GM18517 (cell line): ENCODE results near the gene PLXNC1.

Experiments
- ATAC-seq: cut with Tn5 transposase; IDR thresholded peaks from one replicate; pipeline ENCODE4 v1.9.1; 2021; ENCODE audit warnings: mild to moderate bottlenecking, moderate library complexity; ENCODE audit not compliant: unreplicated experiment

Gene PLXNC1

DNA sequence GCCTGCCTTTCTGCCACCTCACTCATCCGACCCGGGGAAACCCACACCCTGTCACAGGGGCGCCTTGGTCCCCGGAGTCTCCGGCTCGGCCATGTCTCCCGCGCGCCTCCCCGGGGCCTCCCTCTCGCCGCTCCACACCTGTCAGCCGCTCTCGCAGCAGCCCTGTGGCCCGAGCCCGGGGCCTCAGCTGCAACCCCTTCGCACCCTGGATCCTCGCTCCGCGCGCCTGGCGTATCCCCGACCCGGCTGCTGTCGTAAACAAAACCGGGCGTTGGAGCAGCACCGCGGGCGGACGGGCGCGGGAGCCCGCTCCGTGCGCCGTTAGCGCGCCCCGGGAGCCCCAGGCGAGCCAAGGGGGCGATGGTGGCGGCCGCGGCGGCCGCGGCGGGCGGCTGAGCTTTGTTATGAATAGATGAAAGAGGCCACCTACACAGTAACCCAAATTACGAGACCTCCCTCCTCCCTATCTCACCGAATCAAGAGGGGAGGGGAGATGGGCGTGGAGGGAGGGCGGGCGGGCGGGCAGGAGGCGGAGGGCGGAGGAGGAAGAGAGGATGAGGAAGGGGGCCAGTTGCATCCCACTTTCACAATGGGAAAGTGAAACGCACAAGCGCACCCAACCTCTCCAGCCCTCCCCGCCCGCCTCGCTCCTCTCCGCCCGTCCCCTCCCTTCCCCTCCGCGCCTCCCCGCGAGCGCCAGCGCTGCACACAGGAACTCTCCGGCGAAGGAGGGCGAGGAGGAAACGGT lies at the start of gene PLXNC1:
Gene PLXNC1, plus strand, starts transcription at position 587 of the 748 bp plus-strand sequence. CDS start 395 bp downstream, outside the sequence.
- ATAC-seq: peak; percentile 37

DNA sequence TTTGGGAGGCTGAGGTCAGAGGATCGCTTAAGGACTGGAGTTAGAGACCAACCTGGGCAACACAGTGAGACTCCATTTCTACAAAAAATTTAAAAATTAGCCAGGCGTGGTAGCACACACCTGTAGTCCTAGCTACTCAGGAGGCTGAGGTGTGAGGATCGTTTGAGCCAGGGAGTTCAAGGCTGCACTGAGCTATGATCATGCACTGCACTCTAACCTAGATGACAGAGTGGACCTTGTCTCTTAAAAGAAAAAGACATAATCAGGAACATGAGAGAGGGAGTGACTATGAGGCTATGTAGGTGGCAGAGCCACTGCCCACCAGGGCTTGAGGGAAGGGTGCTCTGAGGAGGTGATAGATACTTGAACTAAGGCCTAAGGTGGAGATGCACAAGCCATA lies 49.2 kb upstream of the PLXNC1 start:
- ATAC-seq: no peak

DNA sequence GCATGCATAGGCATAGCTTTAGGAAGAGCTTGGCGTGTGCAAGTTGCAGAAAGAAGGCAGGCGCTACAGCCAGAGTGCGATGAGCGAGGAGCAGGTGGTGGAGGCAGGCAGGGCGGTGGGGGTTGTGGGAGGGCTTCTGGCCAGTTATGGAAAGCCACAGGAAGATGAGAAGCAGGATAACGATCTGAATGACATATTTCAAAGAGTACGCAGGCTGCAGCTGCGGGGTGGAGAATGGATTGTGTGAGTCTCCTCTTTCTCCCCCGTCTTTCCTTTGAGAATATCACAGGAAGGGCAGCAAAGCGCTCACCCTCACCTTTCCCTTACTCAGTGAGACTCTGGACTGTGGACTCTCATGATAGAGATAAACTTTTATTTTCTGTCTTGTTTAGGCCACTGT lies 48.7 kb upstream of the PLXNC1 start:
- no peak for ATAC-seq

DNA sequence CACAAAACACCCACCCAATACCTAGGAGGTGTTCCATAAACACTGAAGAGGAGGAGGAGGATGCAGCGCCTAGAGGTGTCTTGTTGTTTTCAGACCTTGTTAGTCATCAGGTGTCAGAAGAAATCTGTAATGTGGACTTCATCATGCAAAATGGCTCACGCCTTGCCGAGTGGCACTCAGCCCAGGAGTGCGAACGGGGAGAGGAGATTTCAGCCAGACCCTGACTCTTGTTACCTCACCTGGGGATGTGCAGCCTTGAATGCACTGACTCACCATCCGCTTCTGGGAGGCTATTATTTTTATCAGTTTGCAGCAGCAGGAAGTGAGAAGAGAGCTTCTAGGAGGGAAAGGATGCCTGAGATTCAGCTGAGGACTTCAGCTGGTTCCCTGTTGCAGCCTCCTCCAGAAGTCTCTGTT lies 48.2 kb upstream of the PLXNC1 start:
- no peak for ATAC-seq

DNA sequence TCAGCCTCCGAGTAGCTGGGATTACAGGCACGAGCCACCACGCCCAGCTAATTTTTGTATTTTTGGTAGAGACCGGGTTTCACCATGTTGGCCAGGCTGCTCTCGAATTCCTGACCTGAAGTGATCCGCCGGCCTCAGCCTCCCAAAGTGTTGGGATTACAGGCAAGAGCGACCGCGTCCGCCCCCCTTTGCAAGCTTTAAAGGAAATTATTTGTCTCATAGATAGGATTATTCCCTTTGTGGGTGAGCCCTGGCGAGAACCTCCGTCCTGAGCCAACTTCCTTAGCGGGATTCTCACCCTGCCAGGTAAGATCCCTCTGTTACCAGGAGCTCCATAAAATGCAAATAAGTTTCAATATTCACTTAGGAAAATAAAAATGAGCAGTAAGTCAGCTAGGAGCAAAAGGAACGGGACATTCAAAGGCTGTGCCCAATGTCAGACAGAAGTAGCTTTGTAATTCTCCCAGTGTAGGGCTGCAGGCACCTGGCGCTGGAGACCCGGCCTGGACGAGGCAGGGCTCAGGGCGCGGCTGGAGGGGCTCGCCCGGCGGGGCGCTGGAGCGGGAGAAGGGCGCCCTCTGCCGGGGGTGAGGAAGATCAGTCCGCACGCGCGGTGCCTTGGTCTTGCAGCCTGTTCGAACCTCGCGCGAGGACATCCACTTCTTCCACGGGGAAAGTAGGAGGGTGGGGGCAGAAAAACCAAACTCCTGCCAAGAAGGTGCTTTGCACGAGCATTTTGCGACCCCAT lies 47.2 kb upstream of the PLXNC1 start:
- ATAC-seq: no peak

DNA sequence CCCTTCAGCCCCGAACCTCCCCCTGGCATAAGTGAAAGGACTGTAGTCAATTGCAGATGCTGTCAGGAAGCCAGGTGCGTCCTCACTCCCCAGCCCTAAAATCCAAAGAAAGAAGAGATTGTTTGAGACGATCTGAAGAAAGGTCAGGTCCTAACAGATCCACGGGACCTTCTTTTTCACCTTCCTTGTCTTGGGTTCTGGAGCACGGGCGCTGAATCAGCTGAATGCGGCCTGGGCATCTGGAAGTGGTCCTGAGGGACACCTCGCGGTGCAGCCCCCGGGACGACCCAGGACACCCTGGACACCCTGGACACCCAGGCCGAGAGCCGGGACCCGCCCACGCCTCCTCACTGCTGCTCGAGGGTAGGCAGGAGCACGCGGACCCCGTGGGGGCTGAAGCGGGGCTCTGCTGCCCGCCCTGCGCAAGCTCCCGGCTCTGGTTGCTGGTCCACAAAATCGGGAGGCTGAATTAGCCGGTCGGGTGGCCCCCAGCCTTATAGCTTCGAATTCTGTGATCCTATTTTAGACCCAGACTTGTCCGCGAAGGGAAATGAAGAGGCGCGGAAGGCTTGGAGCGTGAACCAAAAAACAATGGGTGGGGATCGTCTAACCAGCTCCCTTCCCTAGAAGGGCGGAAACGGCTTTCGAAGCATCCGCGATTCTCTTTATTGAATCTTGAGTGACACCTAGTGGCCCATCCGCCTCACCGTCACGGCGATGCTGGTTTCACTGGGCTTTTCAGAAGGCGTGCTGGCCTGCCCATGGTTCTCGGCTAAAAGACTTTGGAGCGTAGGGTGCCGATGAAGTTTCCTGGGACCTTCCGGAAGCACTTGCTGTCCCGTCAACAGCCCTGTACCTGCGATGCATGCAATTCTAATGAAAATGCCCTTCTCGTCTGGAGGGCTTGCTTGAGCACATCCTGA lies 46.4 kb upstream of the PLXNC1 start:
- peak; percentile 79 for ATAC-seq

DNA sequence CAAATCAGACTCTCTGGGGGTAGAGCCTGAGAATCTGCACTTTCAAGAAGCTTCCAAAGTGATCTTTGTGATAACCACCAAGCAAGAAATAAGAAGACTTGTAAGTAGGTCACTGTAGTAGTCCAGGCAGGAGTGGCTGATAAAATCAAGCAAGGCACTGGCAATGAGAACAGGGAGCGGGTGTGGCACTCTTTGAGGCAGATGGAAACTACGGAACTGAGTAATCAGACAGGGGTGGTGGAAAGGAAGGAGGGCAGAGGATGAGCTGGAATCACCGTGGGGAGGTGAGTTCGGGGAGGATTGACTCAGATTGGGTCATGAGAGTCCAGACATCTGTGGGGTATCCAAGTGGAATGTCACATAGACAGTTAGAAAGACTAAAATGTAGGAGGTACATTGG lies 44.4 kb upstream of the PLXNC1 start:
- no peak for ATAC-seq

DNA sequence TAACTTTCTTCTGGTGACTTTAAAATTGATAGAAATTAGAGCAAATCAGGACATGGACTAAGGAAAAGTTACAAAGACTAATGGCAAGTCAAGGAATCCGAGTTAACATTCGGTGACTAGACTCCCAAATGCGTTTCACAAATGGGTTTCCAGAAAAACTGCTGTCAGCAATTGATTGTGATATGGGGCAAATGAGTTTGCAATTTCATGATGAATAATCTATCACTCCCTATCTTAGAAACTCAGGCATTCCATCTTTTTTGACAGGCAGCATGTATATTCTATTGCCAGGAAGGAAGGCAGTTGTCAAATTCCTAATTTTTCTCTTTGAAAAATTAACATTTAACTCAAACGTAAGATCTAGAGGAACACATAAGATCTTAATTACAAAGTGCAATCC lies 40.5 kb upstream of the PLXNC1 start:
- no peak for ATAC-seq

DNA sequence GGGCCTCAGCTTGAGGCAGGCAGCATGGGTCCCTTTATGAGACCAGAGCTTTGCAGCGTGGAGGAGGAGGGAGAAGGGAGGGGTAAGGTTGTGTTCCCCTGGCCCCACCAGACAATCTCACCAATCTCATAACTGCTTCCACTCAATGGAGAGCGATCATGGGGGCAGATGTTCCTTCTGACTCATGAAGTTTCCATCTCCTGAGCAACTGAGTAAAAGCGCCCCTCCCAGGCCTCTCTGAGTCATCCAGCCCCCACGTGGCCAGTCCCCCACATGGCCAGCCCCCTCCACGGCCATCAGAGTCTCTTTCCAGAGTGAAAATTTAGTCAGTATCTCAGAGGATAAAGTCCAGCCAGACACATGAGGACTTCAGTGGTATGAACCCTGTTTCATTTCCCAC lies 39.2 kb upstream of the PLXNC1 start:
- ATAC-seq: no peak

DNA sequence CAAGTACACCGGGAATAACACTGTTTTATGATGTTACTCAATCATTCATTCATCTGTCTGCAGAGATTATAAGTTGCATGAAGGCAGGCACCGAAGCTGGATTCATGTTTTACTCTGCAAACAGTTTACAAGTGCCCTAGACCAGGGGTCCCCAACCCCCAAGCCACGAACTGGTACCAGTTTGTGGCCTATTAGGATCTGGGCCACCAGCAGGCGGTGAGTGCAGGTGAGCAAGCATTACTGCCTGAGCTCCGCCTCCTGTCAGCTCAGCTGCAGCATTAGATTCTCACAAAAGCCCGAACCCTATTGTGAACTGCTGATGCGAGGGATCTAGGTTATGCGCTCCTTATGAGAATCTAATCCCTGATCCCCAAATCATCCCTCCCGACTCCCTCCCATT lies 38.1 kb upstream of the PLXNC1 start:
- ATAC-seq: no peak

DNA sequence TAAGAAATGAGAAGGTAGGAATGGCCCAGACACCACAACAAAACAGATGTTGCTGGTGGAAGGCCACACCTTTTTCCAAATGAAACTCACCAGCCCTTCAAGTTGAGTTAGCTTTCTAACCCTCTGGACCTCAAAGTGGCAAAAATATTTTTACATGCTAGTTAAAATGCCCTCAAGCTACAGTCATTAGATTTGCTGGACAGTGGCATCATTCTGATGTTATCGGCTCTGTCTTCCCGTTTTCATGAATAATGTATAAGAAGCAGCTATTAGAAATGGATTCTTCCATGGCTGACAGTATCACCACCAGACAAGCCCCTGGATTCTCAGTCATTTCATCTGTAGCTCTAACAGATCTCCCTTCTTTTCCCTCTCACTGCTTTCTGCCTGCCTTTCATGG lies 37.1 kb upstream of the PLXNC1 start:
- ATAC-seq: no peak

DNA sequence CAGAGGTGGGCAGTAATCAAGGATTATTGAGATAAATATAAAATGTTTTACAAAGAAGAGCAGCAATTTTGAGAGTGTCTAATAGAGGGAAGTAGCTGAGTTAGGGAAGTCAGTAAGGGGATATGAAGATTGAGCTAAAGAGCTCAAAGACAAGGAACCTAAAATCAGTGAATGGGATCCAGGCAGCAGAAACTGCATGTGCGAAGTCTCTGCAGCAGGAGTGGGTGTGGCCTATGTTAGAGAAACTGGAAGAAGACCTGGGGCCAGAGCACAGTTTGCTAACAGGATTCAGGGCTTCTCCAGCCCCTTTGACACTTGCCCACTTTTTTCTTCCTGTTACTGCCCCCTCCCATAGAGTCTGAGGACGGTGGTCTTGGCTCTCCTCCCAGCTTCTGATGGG lies 36.3 kb upstream of the PLXNC1 start:
- ATAC-seq: no peak

DNA sequence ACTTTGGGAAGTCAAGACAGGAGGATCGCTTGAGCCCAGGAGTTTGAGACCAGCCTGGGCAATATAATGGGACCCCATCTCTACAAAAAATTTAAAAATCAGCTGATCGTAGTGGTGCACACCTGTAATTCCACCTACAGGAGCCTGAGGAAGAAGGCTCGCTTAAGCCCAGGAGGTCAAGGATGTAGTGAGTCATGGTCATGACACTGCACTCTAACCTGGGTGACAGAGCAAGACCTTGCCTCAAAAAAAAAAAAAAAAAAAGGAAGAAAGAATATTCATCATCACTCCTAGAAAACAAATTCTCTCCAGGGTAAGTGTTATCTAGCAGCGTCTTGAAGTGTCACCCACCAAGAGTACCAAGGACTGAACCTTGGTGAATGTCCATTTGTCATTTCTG lies 34.2 kb upstream of the PLXNC1 start:
- ATAC-seq: no peak

DNA sequence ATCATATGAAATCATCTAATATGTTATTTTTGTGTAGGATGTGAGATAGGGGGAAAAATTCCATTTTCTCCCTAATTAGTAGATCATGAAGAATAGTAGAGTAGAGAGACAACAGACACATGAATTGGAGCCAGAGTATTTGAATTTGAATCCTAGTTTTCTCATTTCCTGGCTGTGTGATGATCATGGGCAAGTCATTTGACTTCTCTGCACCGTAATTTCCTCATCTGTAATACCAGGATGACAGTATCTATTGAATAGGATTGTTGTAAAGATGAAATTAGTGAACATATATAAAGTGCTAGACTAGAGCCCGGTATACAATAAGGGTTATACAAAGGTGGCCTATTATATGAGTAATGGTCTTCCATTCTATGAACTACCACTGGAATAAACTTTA lies 32.2 kb upstream of the PLXNC1 start:
- no peak for ATAC-seq

DNA sequence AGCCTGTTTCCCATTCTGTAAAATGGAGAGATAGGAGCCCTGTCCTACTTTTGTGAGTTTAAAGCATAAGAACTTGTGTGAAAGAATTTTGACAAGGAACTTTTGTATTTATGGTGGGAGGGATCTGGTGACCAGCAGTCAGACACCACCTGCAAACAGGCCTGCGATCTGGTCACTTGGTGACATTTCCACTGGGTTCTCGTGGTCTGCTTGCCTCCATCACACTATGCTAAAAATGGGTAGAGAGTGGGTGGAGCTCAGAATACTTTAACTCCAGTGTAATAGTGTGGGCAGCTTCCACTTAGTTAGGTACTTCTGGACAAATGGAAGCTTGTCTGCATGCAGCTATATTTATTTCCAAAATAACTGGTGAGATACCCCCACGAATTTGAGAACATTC lies 26.5 kb upstream of the PLXNC1 start:
- ATAC-seq: no peak

DNA sequence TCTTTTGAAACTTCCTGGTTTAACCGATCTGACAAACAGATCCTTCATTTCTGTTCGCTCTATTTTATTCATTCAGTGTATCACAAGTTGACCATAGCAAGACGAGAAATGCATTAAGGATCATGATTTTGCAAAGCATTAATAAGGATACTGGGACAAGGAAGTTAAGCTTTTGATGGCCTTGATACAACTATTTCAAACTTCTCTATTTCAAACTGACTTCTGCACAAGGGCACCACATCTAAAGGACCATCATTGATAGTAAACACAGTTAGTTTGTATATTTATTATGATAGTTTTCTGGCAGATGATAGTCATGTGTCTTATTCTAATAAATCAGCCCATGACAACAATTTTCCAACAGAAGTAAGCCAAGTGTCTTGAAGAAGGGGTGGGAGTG lies 25.8 kb upstream of the PLXNC1 start:
- ATAC-seq: no peak

DNA sequence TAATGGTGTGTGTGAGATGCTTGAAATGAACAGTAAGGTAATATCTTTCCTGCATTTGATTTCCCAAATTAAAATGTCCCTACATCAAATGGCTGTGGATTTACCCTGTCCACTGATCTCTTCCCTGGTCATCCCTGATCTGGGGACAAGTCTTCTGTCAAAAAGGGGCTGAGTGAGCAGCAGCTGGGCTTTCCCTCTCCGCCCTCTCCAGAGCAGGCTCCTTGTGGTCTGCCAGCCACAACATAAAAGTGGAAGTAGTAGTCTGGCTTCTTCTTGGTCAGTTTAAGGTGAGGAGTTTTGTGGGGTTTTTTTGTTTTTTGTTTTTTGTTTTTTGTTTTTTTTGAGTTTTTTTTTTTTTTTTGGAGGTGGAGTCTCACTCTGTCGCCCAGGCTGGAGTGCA lies 25.2 kb upstream of the PLXNC1 start:
- no peak for ATAC-seq

DNA sequence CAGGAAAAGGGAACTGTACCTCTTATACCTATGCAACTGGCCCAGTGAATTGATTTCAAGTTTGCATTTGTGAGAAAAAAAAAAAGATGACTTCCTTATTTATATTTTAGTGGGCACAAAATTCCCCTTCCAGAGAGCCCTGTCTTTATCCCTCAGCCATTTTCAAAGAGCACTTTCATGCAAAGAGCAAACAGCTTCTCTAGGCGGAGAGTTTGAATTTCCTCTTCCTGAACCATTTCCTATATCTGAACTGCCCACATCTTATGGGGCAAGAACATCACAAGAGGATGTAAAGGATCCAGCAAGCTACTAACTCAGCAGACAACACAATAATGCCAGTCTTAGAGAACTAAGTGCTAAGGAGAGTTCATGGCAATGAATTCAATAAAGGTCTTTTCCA lies 22.3 kb upstream of the PLXNC1 start:
- no peak for ATAC-seq

DNA sequence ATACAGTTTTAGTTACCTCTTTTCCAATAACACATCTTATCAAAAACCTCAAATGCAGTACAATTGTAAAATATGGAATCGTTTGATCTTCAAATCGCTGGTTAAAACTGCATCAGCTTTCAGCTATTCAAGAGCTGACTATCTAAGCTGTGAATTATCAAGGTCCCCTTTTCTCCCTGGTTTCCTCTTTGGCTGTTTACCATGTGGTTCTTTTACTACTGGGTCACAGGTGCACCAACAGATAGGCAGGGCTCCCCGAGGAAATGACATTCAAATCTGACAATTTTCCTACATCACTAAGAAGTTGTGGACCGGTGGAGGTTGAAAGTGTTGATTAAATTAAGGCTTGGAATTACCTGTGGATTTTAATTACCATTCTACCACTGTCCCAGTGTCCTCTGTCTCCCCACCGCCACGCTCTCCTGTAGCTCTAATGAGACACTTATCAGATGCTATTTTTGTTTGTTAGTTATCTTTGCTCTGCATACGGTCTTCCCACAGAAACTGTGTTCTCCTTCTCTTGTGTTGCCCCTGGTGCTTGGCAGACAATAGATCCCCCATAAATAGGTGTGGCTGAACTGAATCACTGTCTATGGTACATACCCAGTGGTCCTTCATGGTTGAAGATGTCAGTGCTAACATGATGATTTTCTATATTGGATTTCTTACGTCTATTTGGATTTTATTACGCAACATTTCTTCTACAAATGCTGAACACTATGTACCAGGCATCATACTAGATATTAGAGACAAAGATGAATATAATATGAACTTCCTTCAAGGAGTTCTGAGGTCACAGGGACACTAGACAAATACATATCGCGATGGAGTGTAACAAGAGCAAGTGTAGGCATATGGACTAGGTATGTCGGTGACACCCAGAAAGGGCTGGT lies 20.9 kb upstream of the PLXNC1 start:
- ATAC-seq: no peak

DNA sequence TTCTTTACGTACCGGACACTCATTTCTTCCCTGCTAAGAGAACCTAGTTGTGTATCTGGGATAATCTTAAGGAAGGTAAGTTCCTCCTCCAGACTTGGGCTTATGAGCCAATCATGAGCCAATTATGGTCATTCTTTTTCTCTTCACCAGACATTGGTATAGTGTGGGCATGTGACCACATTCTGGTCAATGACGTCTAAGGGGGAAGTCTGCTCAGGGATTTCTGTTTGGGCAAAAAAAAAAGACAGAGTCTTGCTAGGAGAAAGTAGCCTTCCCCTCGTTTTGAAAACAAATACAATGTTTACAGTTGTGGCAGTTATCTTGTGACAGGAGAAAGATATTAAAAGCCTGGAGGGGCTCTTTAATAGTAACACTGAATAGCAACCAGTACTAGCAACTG lies 20.1 kb upstream of the PLXNC1 start:
- no peak for ATAC-seq
